ENCODE results near the gene TTC38.

GRCh38 chr22:46300491-46300890 lies 32.7 kb downstream of the TTC38 start:
- TF ChIP-seq, protein P1, sequence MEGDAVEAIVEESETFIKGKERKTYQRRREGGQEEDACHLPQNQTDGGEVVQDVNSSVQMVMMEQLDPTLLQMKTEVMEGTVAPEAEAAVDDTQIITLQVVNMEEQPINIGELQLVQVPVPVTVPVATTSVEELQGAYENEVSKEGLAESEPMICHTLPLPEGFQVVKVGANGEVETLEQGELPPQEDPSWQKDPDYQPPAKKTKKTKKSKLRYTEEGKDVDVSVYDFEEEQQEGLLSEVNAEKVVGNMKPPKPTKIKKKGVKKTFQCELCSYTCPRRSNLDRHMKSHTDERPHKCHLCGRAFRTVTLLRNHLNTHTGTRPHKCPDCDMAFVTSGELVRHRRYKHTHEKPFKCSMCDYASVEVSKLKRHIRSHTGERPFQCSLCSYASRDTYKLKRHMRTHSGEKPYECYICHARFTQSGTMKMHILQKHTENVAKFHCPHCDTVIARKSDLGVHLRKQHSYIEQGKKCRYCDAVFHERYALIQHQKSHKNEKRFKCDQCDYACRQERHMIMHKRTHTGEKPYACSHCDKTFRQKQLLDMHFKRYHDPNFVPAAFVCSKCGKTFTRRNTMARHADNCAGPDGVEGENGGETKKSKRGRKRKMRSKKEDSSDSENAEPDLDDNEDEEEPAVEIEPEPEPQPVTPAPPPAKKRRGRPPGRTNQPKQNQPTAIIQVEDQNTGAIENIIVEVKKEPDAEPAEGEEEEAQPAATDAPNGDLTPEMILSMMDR (IDR thresholded peaks at IDR 0.05; ENCODE audit: extremely low read depth in 1 of 2, insufficient read depth in 1 of 2, low read depth in 1 of 2, low read length in 2 of 2): no peak
- no peak for TF ChIP-seq POLR2A (IDR thresholded peaks at IDR 0.05; ENCODE audit: low read depth, low read length)
- TF ChIP-seq EZH2 (IDR thresholded peaks at IDR 0.05; ENCODE audit: borderline replicate concordance, low read depth, low read length, severe bottlenecking): no peak
- TF ChIP-seq POLR2AphosphoS5 (IDR thresholded peaks at IDR 0.05; ENCODE audit: insufficient read depth, low read depth, low read length): no peak
- no peak for TF ChIP-seq MYC (IDR thresholded peaks at IDR 0.05; ENCODE audit: low read depth, low read length)
- TF ChIP-seq MAX (IDR thresholded peaks at IDR 0.05; ENCODE audit: insufficient read depth, insufficient read length): no peak
- no peak for TF ChIP-seq JUN (IDR thresholded peaks at IDR 0.05; ENCODE audit: borderline replicate concordance, insufficient read depth, insufficient read length, low read depth)

Measured in endothelial cell of umbilical vein (primary cell).